GM21717 (cell line): ENCODE results near the gene PTEN.

Experiments
- ATAC-seq: cut with Tn5 transposase; IDR thresholded peaks from one replicate; pipeline ENCODE4 v1.9.1; 2021; ENCODE audit warnings: mild to moderate bottlenecking, moderate library complexity; ENCODE audit not compliant: unreplicated experiment

Gene PTEN

DNA sequence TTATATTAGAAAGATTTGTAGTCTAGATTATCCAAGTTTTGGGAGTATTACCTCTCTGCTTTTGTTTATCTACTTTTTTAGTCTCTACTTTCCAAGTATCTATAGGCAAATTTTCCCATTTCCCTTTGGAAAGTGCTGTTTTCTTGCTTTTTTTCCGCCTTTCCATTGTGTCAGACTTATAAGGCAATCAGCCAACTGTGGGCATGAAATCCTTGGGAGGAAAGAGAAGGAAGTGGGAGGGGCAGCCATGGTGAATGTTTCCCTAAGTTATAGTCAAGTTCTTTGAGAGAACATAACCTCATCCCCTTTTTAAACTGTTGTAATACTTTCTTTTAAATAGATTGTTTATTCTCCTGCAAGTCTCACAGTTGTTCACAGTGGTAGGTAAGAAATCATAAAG, 52.6 kb downstream of the PTEN start:
- ATAC-seq, result no peak

DNA sequence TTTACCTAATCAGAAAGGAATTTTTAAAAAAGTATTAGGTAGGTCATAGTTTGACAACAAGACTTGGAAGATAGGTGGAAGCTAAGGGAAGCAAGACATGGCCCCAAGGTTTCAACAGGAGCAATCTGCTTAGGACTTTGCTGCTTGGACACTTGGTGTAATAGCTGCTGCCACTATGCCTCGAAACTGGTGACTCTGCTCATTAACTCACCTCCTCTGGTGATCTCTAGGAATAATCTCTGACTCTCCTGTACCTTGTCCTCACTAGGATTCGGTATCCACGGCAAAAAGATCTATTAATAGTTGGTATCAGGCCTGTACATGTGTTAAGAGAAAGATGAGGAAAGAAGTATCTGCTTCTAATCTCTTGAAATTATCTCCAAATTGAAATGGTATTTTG, 53.1 kb downstream of the PTEN start:
- no peak for ATAC-seq

DNA sequence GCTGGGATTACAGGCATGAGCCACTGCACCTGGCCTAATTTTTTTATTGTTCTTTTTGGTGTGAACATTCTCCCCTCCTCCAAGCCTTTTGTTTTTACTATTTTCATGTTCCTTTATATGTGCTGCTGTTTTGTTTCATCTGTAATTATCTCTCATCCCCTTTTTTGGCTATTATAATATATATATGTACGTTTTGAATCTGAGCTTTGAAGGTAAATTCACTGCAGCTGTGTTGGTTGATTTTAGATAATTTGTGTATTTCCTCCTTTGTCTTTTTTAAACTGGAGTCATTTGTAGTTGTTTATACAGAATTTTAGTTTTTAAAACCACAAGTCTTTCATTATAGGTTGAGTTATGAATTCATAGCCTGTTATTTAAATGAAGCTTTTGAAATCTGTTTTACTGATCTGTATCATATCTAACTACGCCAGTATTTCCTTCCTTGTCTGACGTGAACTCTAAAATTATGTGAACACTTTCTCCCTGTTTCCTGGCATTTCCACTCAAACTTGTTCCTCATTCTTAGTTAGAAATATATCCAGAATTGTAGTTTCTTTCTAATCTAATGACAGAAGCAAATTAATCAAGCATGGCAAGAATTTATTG, 54.9 kb downstream of the PTEN start:
- no peak for ATAC-seq

DNA sequence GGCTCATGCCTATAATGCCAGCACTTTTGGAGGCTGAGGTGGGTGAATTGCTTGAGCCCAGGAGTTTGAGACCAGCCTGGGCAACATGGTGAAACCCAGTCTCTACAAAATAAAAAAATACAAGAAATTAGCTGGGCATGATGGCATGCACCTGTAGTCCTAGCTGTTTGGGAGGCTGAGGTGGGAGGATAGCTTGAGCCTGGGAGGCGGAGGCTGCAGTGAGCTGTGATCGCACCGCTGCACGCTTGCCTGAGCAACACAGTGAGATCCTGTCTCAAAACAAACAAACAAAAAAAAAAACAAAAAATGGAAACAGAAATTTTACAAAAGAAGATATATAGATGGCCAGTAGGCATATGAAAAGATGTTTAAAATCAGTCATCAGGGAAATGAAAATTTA, 57.1 kb downstream of the PTEN start:
- ATAC-seq, result no peak

DNA sequence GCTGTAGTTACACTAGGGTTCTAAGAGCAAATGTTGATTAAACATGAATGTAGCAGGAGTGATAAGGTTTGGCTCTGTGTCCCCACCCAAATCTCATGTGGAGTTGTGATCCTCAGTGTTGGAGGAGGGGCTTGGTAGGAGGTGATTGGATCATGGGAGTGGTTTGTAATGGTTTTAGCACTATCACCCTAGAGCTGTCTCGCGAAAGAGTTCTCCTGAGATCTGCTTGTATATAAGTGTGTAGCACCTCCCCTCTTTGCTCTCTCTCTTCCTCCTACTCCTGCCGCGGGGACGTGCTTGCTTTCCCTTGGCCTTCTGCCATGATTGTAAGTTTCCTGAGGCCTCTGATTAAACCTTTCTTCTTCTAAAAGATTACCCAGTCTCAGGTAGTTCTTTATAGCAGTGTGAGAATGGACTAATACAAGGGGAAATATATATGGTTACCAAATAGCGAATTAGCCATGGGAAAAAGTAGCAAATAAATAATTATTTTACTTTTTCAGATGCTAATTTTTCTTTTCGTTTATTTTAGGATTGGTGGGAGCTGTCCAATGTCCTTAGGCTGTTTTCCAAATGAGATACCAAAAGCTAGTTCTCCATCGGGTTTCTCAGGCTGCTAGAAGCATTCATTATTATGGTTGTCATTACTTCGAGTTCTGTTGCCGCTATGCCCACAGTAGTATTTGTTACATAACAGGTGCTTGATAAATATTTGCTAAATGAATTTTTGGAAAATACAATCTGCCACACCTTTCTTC, 58.7 kb downstream of the PTEN start:
- no peak for ATAC-seq

DNA sequence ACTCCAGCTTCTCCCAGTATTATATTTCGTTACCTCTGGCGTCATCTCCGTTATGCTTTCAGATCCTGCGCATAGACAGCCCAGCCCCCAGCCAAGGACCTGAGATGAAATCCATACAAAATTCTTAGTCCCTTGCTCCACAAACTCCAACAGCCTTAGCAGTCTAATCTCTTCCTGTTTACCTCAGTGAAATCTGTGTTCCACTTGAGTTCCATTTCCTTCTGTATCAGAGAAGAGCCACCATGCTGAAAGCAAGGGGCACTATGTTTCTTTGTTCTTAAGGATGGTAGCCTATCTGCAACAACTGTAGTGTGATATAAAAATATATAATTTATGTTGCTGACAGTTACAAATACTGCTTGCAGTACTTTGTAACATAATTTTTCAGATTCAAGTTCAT, 59.8 kb downstream of the PTEN start:
- ATAC-seq, result no peak

DNA sequence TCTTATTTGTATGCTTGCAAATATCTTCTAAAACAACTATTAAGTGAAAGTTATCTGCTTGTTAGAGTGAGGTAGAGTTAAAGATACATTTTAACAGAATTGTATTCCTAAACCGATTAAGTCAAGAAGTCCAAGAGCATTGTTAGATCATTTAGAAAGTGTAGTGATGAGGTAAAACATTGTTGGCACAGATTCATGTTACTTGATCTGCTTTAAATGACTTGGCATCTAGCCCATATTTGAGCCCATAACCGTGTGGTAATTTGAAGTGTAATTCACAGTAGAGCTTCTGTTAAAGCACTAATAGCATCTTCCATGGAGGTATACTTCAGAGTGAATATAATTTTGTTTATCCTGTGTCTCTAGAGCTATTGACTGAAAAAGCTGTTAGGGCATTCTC, 62.1 kb downstream of the PTEN start:
- no peak for ATAC-seq

DNA sequence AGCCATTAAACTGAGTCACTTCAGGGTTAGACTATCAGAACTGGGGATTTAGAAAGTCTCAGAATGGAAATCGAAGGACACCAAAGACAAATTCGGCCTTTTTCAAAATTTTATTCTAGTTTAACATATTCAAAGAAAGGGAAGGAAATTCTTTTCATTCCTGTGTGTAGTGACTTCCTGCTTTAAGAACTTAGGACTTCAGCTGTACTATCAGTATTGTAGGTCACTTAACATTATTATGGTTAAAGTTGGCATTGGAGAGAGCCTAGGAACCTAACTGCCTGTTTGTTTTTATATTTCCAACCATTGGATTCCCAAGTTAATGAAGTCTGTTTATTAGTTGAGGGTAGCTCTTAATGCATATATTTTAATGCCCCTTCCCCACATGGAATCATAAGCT, 63.7 kb downstream of the PTEN start:
- ATAC-seq, result no peak

DNA sequence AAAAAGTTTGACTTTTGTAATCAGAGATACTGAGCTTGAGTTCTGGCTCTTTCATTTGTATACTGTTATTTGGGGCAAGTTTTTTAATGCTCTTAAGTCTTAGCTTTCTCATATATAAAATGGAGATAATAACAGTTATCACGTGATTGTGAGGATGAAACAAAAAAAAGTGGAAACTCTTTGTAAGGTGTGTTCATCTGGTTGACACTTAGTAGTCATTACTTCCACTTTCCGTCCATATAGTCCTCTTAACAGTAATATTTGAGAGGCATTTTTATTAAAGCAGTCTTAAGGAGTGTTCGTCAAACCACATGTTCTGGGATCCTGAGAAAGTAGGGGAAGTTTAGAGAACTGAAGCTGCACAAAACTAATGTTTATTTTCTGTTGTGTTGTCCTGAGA, 65.6 kb downstream of the PTEN start:
- ATAC-seq, result no peak

DNA sequence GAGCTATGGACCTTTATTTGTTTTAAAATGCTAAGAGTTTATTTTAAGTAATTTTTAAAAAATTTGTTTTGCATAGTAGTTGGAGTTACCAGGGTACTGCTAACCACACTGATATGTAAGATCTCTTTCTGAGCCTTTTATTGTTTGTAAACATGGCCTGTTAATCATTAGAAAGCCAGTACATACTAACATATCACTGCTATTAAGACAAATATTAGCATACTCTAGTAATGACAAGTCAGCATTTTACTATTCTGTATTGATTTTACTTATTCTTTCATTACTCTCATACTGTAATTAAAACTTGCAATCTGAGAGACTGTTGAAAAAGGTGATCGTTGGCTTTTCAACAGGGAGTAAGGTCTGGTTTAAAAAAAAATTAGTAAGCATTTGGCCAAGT, 66.7 kb downstream of the PTEN start:
- no peak for ATAC-seq

DNA sequence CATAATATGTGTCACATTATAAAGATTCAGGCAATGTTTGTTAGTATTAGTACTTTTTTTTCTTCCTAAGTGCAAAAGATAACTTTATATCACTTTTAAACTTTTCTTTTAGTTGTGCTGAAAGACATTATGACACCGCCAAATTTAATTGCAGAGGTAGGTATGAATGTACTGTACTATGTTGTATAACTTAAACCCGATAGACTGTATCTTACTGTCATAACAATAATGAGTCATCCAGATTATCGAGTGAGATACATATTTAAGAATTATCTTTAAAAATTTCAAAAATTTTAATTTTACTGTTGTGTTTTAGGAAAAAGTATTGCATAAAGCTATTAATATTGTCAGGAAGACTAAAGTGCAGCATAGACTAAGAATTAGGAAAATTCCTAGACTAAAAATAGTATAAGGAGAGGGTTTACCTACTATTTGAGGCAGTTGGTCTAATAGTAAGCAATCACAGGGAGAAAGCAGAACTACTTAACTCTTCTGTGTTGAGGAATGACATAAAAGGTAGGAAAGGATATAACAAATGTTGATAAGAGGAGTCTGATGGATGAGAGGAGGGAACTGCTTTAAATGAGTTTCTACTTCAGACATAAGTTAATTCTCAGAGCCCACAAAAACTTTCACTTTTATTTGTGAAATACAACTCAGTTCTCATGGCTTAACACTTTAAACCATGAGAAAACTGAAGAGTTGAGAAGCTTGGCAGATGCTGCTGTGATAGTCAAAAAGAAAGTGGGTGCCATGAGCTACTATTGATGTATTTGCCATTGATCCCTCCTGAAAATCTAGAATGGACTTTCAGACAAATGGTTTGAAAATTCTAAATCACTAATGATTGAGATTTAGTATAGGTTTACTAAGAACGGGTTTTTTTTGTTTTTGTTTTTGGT, 67.8 kb downstream of the PTEN start:
- no peak for ATAC-seq

DNA sequence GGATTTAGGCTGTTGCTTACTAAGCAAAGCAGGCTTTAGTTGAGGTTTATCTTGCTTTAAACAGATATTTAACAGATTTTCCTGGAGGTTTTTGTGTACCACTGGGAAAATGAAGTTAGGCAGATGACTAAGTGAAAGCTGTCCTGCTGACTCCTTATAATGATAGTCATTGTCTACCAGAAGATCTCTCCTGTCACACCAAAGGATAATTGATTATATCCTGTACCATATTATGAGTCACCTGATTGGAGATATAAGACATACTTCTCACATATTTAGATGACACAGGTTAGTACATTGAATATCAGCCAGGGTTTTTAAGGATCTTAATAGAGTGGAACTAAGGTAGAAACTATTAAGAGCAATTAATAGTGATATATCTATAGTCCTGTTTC, 68.4 kb downstream of the PTEN start:
- ATAC-seq, result no peak

DNA sequence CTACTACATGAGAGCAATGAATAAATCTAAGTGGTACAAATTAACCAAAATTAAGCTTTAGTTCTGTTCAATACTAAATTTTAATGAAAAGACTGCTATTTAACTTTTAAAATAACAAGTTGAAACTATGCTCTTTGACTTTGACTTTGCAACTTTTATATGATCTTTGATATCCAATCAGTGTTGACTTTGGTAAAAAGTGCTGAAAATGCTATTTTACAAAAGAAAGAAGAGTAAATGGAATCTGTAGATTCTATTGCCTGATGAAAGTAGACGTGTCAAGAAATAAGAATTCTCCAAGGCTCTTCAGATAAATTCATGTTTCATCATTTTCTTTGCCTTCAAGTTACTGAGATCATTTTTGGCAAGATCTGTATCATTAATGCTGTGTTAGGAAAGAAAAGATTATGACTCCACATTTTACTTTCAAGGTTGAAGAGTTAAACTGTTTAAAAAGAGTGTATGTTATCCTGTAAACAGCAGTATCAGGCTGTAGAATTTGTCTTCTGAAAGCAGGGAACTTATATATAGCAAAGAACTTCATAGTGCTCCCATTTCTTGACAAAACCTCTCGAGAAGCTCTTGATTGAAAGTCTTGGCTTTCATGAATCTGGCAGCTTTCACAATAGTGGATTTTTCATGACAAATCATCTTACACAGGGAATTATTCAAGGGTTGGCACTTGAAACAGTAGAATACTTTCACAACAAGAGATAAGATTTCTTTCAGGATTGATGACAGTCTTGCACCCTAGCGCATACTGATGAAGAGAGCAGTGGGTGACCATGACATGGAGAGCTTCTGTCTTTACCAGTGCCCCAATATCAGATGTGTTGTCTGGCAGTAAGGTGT, 72.1 kb downstream of the PTEN start:
- no peak for ATAC-seq

DNA sequence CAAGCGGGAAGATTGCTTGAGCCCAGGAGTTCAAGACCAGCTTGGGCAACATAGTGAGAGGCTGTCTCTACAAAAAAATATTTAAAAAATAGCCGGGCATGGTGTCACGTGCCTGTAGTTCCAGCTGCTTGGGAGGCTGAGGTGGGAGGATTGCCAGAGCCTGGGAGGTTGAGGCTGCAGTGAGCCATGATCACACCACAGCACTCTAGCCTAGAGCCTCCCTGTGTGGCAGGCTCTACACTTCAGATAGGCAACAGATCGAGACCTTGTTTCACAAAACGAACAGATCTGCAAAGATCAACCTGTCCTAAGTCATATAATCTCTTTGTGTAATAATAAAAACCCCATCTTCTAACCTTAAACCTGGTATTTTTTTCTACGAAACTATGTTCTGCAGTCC, 76.8 kb downstream of the PTEN start:
- ATAC-seq, result no peak

DNA sequence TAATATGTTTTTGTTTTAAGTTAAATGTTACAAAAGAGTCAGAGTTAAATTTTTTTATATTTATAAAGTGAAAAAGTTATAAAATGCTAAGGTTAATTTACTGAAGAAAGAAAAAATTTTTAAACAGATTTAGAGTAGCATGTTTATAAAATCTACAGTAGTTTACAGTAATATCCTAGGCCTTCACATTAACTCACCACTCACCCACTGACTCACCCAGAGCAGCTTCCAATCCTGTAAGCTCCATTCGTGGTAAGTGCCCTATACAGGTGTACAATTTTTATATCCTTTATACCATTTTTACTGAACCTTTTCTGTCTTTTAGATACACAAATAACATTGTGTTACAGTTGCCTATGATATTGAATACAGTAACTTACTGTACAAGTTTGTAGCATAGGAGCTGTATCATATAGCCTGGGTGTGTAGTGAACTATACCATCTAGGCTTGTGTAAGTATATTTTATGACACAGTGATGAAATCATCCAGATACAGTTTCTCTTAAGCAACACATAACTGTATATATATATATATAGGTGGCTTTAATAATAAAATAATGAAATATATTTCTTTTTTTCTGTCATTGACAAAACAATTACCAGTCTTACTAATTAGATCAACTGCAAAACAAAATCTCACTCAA, 79.6 kb downstream of the PTEN start:
- no peak for ATAC-seq

DNA sequence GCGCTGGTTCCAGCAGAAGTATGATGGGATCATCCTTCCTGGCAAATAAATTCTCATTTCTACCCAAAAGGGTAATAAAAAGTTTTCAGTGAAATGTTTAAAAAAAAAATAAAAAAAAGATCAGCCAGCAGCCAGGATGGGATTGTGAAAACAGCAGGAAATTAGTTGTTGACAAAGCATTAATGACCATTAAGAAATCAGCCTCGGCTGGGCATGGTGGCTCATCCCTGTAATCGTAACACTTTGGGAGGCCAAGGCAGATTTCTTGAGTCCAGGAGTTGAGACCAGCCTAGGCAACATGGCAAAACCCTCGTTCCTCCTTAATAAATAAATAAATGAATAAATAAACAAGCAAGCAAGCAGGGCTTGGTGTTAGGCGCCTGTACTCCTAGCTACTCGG, 82.6 kb downstream of the PTEN start:
- no peak for ATAC-seq

DNA sequence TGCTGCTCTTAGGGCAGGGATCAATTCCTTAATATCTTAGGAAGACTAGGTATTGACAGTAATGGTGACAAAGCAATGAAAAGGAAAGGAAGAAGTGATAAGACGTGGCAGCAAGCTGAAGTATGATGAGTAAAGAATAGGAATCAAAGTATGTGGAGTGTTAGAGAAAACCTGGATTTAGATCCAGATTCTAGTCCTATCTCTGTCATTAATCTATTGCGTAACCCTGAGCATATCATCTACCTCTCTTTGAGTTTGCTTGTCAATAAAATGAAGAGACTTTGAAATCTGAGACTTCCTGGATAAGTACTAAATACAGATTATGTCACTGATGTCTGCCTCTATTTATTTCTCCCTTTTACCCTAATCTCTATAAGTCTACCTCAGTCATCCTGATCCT, 89.2 kb downstream of the PTEN start:
- no peak for ATAC-seq

DNA sequence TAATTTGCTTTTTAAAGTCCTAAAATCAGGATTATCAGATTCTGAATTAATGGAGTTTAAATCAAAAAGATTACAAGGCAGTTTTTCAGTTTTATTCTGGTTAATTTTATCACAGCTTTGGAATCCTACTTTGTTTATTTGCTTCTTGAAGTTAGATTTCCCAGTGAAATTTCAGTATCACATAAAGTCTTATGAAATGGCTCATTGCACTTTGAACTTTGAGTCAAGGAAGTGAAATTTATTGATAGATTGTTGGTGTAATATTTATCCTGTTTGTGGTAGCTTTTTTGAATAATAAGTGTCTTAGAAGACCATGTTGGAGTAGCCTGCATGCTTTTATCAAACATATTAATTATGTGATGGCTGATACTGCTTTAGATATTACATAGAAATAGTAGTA, 92.6 kb downstream of the PTEN start:
- no peak for ATAC-seq

DNA sequence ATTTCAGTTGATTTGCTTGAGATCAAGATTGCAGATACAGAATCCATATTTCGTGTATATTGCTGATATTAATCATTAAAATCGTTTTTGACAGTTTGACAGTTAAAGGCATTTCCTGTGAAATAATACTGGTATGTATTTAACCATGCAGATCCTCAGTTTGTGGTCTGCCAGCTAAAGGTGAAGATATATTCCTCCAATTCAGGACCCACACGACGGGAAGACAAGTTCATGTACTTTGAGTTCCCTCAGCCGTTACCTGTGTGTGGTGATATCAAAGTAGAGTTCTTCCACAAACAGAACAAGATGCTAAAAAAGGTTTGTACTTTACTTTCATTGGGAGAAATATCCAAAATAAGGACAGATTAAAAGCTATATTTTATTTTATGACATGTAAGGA, 94.3 kb downstream of the PTEN start:
- no peak for ATAC-seq

DNA sequence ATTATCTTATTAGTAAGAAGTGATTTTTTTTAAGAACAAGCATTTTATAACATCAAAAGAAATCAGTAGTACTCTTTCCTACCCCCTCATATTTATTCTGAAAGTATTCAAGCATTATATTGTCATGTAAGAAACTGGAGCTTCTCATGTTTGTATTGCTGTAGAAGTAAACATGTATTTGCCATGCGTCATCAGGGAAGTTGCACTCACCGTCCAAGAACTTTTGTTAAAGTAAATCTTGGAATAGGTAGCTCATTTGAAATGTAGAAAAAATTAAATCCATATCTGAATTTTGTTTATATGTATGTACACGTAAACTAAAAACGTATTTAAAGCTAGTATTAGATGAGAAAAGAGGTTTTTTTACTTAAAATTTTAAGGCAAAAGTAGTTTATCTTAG, 96.8 kb downstream of the PTEN start:
- no peak for ATAC-seq

DNA sequence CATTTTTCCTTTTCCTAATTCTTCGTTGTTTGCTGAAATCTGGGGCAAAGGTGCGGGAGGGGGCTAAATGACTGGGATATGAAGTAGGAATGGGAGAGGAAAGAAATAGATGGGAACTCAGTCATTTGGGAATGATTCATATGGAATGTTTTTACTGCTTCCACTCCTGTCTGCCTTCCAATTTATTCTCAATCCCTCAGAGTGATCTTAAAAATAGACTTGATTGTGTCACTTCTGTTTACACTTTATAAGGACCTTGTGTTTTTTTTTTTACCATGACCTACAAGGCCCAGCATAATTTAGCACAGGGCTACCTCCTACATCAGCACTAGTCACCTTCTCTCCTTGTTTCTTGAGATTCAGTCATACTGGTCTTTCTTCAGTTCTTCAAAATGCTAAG, 97.9 kb downstream of the PTEN start:
- ATAC-seq, result no peak
